H9 (cell line): ENCODE data around the gene OR8D1. TPM values are rescaled to one million over a fixed set of nuclear protein-coding genes. Genes with fewer than 3 reads are reported as not detected.

Source experiments
- DNase-seq: peaks from one replicate; pipeline ENCODE4 v3.0.0-alpha.2; 2017
- H2AFZ ChIP-seq: one replicate; pipeline ENCODE4 v1.6.1; 2013; ENCODE audit warnings: mild to moderate bottlenecking, low read length, control low read depth, moderate library complexity
- H2AK5ac ChIP-seq: 2 replicates; pipeline ENCODE4 v1.6.1; 2013; ENCODE audit warnings: low read length, control low read depth, mixed read lengths; ENCODE audit not compliant: insufficient read length
- H2BK120ac ChIP-seq: one replicate; pipeline ENCODE4 v1.6.1; 2013; ENCODE audit warnings: low read depth, mild to moderate bottlenecking, low read length, control low read depth, inconsistent platforms; ENCODE audit not compliant: poor library complexity, severe bottlenecking
- H2BK12ac ChIP-seq: 2 replicates; pipeline ENCODE4 v1.6.1; 2013; ENCODE audit warnings: low read length, control low read depth, mixed read lengths, low read depth; ENCODE audit not compliant: insufficient read length
- H2BK15ac ChIP-seq: 2 replicates; pipeline ENCODE4 v1.6.1; 2013; ENCODE audit warnings: low read depth, low read length, control low read depth
- H2BK20ac ChIP-seq: one replicate; pipeline ENCODE4 v1.6.1; 2013; ENCODE audit warnings: low read depth, mild to moderate bottlenecking, low read length, control low read depth, inconsistent platforms; ENCODE audit not compliant: poor library complexity, severe bottlenecking
- H2BK5ac ChIP-seq: 2 replicates; pipeline ENCODE4 v1.6.1; 2013; ENCODE audit warnings: low read length, control low read depth, mixed read lengths; ENCODE audit not compliant: insufficient read length
- H3K14ac ChIP-seq: 2 replicates; pipeline ENCODE4 v1.6.1; 2013; ENCODE audit warnings: low read length, control low read depth; ENCODE audit not compliant: insufficient read depth
- H3K18ac ChIP-seq: 2 replicates; pipeline ENCODE4 v1.6.1; 2013; ENCODE audit warnings: low read depth, mild to moderate bottlenecking, mixed read lengths, low read length, control low read depth; ENCODE audit not compliant: insufficient read length
- H3K23ac ChIP-seq: 2 replicates; pipeline ENCODE4 v1.6.1; 2013; ENCODE audit warnings: low read length, control low read depth, mixed read lengths, low read depth; ENCODE audit not compliant: insufficient read length
- H3K23me2 ChIP-seq: 2 replicates; pipeline ENCODE4 v1.6.1; 2013; ENCODE audit warnings: low read depth, mild to moderate bottlenecking, mixed read lengths, low read length, control low read depth; ENCODE audit not compliant: insufficient read length, poor library complexity, severe bottlenecking
- H3K27ac ChIP-seq: 2 replicates; pipeline ENCODE4 v1.5.1; 2013; ENCODE audit warnings: low read length, control low read depth, mixed read lengths, low read depth; ENCODE audit not compliant: insufficient read length
- H3K27me3 ChIP-seq: 2 replicates; pipeline ENCODE4 v1.6.1; 2013; ENCODE audit warnings: low read length, control low read depth, inconsistent platforms; ENCODE audit not compliant: insufficient read depth
- H3K4ac ChIP-seq: 2 replicates; pipeline ENCODE4 v1.6.1; 2013; ENCODE audit warnings: low read depth, mild to moderate bottlenecking, control low read depth, inconsistent platforms, low read length, moderate library complexity
- H3K4me1 ChIP-seq: 2 replicates; pipeline ENCODE4 v1.6.1; 2013; ENCODE audit warnings: low read length, control low read depth, inconsistent platforms; ENCODE audit not compliant: insufficient read depth
- H3K4me2 ChIP-seq: 2 replicates; pipeline ENCODE4 v1.6.1; 2013; ENCODE audit warnings: low read length, control low read depth, mixed read lengths; ENCODE audit not compliant: insufficient read length, insufficient read depth
- H3K56ac ChIP-seq: 2 replicates; pipeline ENCODE4 v1.6.1; 2013; ENCODE audit warnings: low read depth, mild to moderate bottlenecking, mixed read lengths, low read length, control low read depth; ENCODE audit not compliant: insufficient read length
- H3K79me1 ChIP-seq: 2 replicates; pipeline ENCODE4 v1.6.1; 2013; ENCODE audit warnings: low read depth, mild to moderate bottlenecking, moderate library complexity, low read length, control low read depth, inconsistent platforms; ENCODE audit not compliant: insufficient read depth, poor library complexity, severe bottlenecking
- H3K79me2 ChIP-seq: 2 replicates; pipeline ENCODE4 v1.6.1; 2013; ENCODE audit warnings: low read length, control low read depth, inconsistent platforms; ENCODE audit not compliant: insufficient read depth
- H3K9ac ChIP-seq: 2 replicates; pipeline ENCODE4 v1.6.1; 2013; ENCODE audit warnings: low read length, control low read depth, mixed read lengths; ENCODE audit not compliant: insufficient read length; ENCODE audit errors: extremely low read depth
- H3K9me3 ChIP-seq: one replicate; pipeline ENCODE4 v1.6.1; 2013; ENCODE audit warnings: low read depth, low read length, inconsistent platforms; ENCODE audit not compliant: control insufficient read depth
- H3T11ph ChIP-seq: one replicate; pipeline ENCODE4 v1.6.1; 2013; ENCODE audit warnings: mild to moderate bottlenecking, low read length, control low read depth, inconsistent platforms
- H4K20me1 ChIP-seq: one replicate; pipeline ENCODE4 v1.6.1; 2013; ENCODE audit not compliant: control insufficient read depth, insufficient read length, insufficient read depth
- H4K5ac ChIP-seq: 2 replicates; pipeline ENCODE4 v1.6.1; 2013; ENCODE audit warnings: low read depth, mild to moderate bottlenecking, mixed read lengths, low read length, control low read depth; ENCODE audit not compliant: insufficient read length
- H4K8ac ChIP-seq: replicated peaks from 2 replicates; pipeline ENCODE4 v1.6.1; 2013; ENCODE audit warnings: low read length, control low read depth, mixed read lengths, low read depth; ENCODE audit not compliant: insufficient read length
- H4K91ac ChIP-seq: 2 replicates; pipeline ENCODE4 v1.6.1; 2013; ENCODE audit warnings: low read depth, mild to moderate bottlenecking, moderate library complexity, mixed read lengths, low read length, control low read depth; ENCODE audit not compliant: insufficient read length
- H3K27ac Mint-ChIP-seq, 3 experiments: 2 replicates in 2 of 3; 3 replicates in 1 of 3; pipeline ENCODE4 v1.8.0; 2020 to 2021; ENCODE audit warnings: mixed read lengths in 3 of 3, mild to moderate bottlenecking in 1 of 3, moderate library complexity in 1 of 3
- H3K27me3 Mint-ChIP-seq: 2 replicates; pipeline ENCODE4 v1.8.0; 2021; ENCODE audit warnings: low read depth, mild to moderate bottlenecking, moderate library complexity, mixed read lengths
- H3K36me3 Mint-ChIP-seq, 3 experiments: 2 replicates in 2 of 3; 3 replicates in 1 of 3; pipeline ENCODE4 v1.8.0; 2020 to 2021; ENCODE audit warnings: low read depth in 3 of 3, mixed read lengths in 3 of 3; ENCODE audit not compliant: insufficient read depth in 1 of 3
- H3K4me1 Mint-ChIP-seq, 2 experiments: 2 replicates each; pipeline ENCODE4 v1.8.0; 2020; ENCODE audit warnings: mixed read lengths in 2 of 2
- H3K4me3 Mint-ChIP-seq, 2 experiments: 2 replicates in 1 of 2; 3 replicates in 1 of 2; pipeline ENCODE4 v1.8.0; 2020 to 2021; ENCODE audit warnings: mild to moderate bottlenecking in 2 of 2, mixed read lengths in 2 of 2, moderate library complexity in 1 of 2
- H3K9me3 Mint-ChIP-seq, 2 experiments: 2 replicates in 1 of 2; 3 replicates in 1 of 2; pipeline ENCODE4 v1.8.0; 2020; ENCODE audit warnings: mild to moderate bottlenecking in 2 of 2, mixed read lengths in 2 of 2, moderate library complexity in 1 of 2
- WGBS: extraction: QIAGEN DNeasy Blood & Tissue Kit; methylation state at CpG from one replicate; pipeline ENCODE4 v1.1.7; 2013; ENCODE audit warnings: missing lambda C conversion rate, low lambda C conversion rate, mixed read lengths; ENCODE audit not compliant: insufficient read length; ENCODE audit errors: extremely low coverage; 5-methylcytosine and 5-hydroxymethylcytosine counted together
- total RNA-seq: library from RNA; stranded (reverse); gene quantifications from 2 replicates; pipeline ENCODE4 v1.2.1, GENCODE V29; 2021
- TF ChIP-seq, protein P1 (sequence below): fragments of 200-600 bp; sonication (generic); conservative IDR thresholded peaks from 3 replicates; pipeline ENCODE4 v1.8.0; 2021; ENCODE audit warnings: antibody characterized with exemption, mild to moderate bottlenecking

OR8D1 gene
- total RNA-seq, 1 experiment from 2014 or later: not detected

- Histone ChIP-seq H4K91ac (no peak overlapping the region), H3K4me2 (no peak overlapping the region), H2BK120ac (no peak overlapping the region), H3K23me2 (no peaks in the 10 kb centered on the region), H3K18ac (no peak overlapping the region), H4K20me1 (no peaks in the 10 kb centered on the region), H3K4me1 (no peaks in the 10 kb centered on the region), H3K56ac (no peak overlapping the region), H3K27ac (no peak overlapping the region), H3K4ac (no peak overlapping the region), H4K8ac (no peak overlapping the region), H3T11ph (no peak overlapping the region), H3K9me3 (no peaks in the 10 kb centered on the region), H3K14ac (no peak overlapping the region), H2BK15ac (no peak overlapping the region), H2BK20ac (no peak overlapping the region), H2BK12ac (no peak overlapping the region), H3K27me3 (no peaks in the 10 kb centered on the region), H3K23ac (no peak overlapping the region), H2BK5ac (no peak overlapping the region), H4K5ac (no peak overlapping the region), H3K79me2 (no peaks in the 10 kb centered on the region), H3K79me1 (no peaks in the 10 kb centered on the region), H3K9ac (no peak overlapping the region), H2AFZ (no peak overlapping the region), H2AK5ac (no peak overlapping the region)
- TF ChIP-seq, protein P1, sequence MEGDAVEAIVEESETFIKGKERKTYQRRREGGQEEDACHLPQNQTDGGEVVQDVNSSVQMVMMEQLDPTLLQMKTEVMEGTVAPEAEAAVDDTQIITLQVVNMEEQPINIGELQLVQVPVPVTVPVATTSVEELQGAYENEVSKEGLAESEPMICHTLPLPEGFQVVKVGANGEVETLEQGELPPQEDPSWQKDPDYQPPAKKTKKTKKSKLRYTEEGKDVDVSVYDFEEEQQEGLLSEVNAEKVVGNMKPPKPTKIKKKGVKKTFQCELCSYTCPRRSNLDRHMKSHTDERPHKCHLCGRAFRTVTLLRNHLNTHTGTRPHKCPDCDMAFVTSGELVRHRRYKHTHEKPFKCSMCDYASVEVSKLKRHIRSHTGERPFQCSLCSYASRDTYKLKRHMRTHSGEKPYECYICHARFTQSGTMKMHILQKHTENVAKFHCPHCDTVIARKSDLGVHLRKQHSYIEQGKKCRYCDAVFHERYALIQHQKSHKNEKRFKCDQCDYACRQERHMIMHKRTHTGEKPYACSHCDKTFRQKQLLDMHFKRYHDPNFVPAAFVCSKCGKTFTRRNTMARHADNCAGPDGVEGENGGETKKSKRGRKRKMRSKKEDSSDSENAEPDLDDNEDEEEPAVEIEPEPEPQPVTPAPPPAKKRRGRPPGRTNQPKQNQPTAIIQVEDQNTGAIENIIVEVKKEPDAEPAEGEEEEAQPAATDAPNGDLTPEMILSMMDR: no peak
- WGBS: no CpG with 5 or more reads among the region's 4 CpGs
- Mint-ChIP-seq H3K27me3 (peaks cover 3% of the 10 kb centered on the region), H3K4me1 (no peaks in the 10 kb centered on the region), H3K36me3 (no peaks in the 10 kb centered on the region), H3K9me3 (no peaks in the 10 kb centered on the region), H3K27ac (peak overlapping the region in 1 of 3 experiments; percentile 70; a peak in 1 of 7 replicates), H3K4me3 (no peak overlapping the region)
- no peak for DNase-seq
Observed at GRCh38 chr11:124313131-124313530, 618 bp downstream of the OR8D1 start.
